ENCODE results near the gene ATP13A5. TPM values are rescaled to one million over a fixed set of nuclear protein-coding genes. Genes with fewer than 3 reads are reported as not detected.

The ATP13A5 gene
- total RNA-seq, 1 donor from 2014 or later = not detected

DNA sequence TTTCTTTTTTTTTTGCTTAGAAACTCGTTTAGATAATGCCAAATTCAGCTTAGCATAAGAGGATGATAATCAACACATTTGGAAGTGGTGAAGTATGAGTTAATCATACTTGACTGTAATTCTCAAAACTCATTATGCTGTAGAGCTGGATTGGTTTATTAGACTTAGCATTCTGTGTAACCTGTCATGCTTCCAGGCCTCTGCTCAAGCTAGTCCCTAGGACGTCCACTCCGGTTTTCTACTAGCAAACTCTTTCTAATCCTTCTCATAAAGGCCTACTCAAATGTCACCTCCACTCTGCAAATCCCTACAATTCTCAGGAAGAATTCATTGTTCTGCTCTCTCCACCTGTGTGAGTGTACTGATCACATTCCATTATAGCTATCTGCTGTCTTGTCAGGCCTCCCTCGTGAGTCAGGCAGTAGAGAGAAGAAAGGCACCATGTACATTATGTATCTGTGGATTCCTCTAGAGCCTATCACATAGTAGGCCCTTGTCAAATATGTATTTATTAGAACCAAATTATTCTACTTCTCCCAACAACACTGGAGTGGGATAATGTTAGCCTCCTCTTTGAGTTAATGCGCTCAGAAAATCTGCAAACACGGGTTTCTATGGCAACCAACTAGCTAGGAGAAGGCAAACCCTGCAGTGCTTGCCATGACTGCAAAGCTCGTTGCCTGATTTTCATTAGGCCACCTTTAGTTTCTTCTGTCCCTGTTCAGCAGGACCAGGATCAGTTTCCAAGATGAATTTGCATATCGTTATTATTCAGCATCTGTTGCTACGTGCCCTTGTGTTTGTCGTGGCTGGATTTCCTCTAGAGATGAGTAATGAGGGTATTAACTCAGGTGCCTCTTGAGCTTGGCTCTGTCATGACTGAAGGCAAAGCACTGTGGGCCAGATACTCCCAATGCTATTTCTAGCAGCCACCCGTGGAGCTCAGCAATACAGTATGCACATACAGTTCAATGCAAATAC lies 30.7 kb downstream of the ATP13A5 start:
- no peak for DNase-seq

DNA sequence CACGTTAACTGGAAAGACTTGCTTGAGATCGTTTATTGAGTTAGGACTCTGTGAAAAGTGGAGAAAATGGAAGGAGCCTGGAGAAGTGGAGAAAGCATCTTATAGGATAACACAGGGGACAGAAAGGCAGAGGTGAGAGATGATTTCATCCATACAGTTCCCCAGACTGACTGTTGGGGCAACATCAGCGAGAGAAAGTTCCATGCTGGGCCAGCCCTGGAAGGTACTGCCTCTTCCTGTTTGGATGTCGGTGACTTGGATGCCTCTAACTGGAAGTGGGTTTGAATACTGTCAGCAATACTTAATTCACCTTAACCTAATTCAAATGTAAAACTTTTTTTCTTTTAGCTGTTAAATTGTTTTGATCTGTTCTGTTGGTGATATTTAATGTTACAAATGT lies 32.3 kb downstream of the ATP13A5 start:
- no peak for DNase-seq

DNA sequence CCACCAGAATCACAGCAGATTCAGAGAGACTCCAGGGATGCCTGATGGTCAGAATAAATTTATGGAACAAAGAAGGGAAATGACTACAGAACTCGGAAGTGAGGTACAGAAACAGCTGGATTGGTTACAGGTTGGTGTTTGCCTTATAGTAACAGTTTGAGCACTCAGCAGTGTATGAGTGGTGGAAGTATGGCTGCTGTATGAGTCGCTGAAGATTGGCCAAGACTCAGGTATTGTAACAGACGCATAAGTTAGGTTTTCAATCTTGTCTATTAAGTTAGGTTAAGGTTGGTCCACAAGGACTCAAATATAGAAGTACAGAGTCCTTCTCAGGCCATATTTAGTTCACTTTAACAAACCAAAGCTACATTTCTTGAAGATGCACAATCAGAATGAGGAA lies 33.1 kb downstream of the ATP13A5 start:
- no peak for DNase-seq

DNA sequence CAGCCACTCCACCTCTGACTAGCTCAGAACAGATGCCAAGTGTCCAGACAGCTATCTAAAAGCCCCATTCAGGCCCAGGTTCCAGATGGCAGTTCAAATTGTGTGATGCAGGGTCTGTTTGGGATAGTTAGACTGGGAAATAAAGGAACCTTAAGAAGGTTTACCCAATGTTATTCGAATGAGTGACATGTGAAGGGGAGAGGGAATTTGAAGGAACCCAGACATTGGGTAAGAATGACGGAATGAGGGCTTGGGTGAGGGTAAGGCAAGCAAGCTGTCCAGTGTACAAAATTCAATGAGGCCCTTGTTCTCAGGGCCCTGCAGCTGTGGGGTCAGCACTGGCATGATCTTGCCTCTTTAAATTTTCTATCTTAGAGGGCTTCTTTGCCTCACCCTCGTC lies 34.1 kb downstream of the ATP13A5 start:
- DNase-seq = no peak

DNA sequence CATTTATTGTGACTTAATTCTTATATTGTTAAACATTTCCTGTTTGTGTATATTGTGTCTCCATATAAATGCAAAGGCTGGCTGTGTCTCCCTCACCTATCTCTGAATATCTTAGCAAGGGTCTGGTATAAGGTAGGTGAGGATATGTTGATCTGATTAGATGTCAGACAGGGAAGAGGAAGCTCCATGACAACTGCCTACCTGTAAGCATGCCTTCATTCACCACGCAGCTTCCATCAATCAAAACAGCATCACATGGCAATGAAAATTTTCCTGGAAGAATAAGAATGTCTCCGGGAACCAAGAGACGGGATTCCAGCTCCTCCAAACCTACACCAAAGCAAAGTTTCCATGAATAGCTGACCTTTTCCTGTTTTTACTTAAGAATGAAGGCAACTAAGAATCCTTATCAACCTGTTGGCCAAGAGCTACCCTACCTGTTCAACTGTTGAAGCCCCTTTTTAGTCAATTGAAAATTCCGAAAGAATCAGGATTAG lies 34.8 kb downstream of the ATP13A5 start:
- DNase-seq = no peak

DNA sequence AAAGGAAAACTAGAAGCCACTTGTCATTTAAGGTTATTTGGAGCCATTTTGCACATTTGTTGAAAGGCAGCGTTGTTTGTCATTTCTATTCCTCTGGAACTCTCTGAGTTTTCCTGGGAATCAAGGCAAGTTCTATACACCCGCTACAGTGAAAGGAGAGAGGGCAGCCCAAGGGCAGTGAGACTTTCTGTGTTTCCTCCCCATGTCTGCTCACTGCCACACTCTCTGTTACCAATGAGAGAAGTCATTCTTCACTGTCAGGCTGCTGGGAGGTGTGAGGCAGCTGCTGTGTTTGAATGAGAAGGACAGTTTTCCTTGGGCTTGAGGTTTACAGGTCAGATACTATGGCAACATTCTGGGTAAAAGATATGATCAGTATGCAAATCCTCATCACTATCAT lies 36.0 kb downstream of the ATP13A5 start:
- no peak for DNase-seq

DNA sequence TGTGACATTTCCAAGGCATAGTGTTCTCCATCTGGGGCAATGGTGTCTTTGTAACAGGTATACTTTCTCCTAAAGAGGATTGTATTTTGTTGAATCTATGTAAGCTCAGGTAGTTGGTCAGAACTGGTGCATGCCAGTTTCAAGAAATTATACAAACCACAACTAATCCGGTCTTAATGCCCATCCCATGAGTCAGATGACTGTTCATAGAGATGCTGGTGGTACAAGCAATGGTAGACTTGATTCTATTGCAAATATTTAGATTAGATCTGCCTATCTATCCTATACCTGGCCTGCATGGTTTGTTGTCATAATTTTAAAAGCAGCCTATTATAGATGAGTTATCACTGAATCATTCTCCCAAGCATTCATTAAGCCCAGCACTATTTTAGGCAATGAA lies 43.5 kb downstream of the ATP13A5 start:
- DNase-seq = no peak

DNA sequence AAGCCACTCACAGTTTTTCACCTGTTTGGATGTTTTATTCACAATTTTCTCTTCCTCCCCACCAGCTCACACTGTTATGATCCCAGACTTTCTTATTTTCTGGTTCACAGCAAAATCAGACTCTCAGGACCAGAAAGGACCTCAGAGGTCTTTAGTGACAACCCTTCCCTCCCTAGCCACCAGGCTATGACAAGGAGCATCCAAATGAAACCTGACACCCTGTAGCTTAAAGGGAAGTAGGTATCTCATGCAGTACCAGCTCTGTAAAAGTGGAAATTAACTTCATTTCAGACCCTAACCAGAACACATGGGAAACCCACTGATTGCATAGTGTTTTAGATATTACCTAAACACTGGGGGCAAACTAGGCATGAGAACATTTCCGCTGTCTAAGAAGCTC lies 45.3 kb downstream of the ATP13A5 start:
- no peak for DNase-seq

DNA sequence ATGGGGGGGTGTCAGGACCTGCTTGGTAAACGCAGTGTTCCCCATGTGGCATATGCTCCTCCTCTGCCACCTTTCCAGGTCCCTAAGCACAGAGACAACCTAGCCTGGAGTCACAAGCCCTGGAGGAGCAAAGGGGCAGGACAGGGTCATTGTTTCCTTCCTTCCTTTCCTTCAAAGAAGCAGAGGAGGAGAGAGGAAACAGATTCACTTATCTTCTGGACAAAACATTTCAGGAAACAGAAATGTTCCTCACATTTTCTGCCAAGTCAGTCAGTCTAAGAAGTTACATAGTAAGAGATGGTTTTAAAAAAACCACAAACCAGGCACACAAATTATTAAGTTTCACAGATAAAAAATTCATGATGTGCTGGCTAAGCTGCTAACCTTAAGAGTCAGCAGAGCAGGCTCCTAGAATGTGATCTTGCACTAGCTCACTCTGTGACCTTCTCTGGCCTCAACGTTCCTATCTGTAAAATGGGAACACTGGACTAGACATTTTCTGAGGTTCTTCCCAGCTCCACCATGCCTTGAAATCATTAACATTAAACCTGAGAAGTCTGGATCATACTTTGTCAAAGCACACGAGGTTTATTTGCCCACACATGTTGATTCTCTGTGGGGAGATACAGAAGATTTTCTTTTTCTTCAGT lies 47.9 kb downstream of the ATP13A5 start:
- DNase-seq = no peak

DNA sequence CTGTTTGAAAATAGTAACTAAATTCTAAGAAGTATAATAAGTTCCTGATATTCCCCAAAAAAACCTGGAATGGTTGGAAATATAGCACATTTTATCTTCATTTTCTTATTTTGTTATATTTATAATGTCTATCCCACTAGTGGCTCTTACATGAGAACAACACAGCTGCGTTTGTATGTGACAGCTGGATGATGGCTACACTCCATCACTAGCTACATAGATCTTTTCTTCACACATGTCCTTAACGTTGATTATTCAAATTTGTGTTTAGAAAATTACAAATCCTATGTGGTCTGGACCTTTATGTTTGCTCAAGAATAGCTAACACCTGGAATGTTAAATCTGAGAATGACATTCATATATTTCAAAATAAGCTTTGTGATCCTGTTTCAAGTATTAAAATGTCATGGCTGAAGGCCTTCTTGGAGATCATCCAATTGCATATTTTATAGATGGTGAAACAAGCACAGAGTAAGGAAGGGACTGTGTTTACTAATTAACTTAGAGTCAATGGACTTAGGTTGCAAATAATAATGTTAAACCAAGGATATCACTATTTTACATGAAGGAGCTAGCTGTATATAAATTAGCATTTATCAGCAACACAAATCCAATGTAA lies 60.8 kb downstream of the ATP13A5 start:
- no peak for DNase-seq

DNA sequence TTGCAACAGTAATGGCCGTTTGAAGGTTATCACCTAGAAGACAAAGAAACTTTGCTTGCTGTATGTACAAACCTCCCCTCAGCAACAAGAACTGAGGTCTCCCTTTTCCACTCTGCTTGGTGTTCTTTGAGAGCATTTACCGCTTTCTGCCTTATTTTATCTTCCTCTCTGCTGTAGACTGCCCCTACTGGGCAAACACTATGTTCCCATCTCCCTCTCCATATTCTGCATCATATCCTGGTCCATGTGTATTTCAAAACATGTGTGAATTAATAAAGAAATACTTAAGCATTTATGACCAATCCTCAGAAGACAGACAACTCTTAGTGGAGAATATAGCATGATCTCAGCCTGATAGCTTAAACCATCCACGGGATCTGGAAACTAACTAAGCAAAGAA lies 64.4 kb downstream of the ATP13A5 start:
- DNase-seq = no peak

DNA sequence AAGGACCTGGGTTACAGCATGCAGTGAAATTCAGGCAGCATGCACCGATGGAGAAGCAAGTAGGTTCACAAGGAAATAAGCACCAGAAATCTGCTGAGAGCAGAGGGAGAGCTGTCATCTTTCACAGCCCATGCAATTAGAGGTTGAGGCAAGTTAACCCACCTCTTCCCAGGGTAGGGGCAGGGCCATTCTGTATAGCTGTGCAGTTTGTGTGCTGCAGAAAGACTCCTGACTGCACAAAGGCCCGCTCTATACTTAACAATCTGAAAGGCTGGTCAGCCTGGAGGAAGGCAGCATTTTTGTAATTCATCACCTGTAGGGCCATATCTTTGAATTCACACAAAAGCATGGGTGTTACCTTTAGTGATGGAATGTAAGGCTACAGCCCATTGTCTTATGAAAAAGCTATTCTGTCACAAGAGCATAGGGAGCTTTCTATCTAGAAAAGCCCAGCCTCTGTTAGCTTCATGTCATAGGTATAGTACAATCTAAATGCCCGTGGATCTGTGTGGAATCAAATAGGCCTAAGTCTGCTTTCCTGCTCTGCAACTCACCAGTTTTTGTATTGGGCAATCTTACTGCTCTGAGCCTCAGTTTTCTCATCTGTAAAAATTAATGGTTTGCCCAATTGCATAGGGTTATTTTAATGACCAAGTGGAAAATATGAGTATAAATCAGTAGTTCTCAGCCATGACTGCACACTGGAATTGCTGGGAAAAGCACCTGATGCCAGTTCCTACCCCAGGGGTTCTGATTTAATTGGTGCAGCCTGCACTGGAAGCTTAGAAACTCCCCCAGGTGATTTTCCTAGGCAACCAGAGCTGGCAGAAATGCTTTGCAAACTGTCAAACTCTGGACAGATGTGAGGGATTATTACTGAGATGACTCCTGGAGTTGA lies 65.2 kb downstream of the ATP13A5 start:
- no peak for DNase-seq

DNA sequence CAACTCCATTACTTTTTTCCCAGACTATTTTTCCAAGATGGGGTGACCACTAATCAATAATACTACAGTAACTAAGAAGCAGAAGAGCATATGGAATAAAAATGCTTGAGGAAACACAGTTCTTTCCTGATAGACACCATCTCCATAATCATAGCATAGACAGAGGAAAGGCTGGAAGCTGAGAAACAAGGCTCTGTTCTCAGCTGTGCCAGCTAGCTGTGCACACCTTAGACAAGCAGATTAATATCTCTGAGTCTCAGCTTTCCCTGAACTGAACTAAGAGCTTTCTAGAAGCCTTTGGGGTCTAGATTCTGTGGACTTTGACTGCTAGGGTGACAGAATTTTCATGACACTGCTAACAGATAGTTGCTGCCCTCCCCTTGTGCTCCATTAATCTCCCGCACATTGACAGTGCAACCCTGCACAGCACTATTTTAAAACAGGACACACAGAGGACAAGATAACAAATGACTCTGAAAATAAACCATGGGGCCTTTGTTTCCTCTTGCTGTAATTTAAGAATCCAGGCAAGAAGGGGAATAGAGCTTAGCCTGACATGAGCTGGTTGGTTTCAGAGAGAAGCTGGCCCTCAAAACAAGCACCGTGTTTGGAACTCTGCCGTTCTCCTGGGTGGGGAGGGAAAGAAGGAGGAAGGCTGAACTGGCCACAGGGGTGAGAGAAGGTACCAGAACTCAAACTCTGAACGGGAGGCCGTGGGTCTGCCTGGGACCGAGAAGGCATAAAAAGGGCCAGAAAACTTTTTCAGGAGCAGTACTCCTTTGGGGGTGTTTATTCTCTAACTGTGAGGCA lies 67.4 kb downstream of the ATP13A5 start:
- DNase-seq = no peak

DNA sequence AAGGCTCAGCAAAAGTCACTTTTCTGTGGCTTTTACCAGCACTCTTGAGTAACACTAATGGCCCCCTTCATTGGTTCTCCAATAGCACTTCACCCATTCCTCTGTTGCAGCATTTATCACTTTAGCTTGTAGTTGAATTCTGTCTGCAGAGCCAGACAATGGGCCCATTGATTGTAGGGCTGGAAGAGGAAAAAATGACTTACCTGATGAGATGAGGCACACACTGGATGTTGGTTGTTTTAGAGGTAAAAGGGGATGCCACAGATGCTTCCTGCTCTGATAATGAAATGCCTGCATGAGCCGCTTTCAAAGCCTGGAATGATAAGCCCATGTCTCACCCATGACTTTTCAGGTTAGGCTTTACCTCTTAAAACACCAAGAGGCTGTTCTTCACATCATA lies 73.2 kb downstream of the ATP13A5 start:
- DNase-seq = no peak

DNA sequence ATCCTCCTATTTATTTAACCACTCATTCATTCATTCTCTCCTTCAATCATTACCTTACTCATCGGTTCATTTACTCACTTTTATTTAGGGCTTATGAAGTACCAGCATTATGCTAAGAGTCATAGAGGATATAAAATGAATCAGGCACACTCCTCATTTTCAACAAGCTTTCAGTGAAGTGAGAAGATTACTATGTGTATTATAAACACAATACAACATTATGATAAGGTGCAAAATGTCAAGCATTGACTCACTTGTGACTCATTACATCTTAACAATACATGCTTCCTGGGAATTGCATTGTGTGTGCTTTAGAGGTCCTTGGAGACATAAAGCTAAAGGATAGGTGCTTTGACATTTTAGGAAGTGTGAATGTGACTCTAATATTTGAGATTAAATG lies 77.1 kb downstream of the ATP13A5 start:
- DNase-seq = peak; percentile 48

DNA sequence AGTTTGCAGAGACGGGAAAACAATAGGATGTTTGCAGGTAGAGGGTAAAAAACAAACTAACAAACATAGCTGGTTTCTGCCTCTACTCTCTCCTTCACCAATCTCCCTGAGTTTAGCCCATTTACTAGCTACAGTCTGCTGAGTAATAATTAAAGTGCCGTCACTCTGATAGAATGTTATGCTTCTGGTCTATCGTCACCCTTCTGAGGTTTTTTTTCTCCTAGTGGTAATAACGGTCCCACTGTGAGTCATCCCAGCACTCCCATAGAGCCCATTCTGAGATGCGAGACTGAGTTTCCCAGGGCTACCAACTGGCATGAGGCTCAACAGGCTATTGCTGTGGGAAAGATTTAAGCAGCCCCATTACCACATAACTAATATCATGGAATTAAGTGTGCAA lies 81.1 kb downstream of the ATP13A5 start:
- DNase-seq = no peak

DNA sequence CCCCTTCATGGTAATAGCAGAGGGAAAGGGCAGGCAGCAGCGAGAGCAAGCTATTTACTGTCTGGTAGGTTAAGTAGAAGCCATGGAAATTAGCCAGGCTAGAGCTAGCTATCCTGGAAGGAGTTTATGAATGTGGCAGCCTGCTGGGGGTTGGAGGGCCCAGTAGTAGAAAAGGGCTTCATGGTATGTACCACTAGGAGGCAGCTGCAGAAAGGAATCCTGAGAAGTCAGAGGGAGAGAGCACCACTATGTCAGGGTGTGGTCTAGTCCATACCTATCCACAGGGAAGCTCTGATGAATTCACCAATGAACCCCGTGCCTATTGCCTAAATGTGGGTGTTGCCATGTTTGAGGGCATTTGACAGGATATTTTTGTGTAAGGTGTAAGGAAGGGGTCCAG lies 82.6 kb downstream of the ATP13A5 start:
- no peak for DNase-seq

DNA sequence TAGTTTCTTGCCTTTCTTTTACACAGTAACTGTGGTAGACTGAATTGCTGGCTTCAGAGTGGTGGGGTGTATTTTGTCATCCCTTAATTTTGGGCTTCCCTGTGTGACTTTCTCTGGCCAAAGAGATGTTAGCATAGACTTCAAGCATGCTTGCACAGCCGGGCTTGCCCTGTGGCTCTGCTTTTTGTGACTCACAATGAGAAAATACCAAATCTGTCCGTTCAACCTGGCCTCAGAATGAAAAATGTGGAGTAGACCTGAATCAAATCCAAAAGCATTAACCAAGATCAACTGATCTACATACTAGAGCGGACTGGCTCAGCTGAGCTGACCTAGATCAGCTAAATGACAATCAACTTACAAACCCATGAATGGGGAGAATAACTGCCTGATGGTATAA lies 86.2 kb downstream of the ATP13A5 start:
- no peak for DNase-seq

DNA sequence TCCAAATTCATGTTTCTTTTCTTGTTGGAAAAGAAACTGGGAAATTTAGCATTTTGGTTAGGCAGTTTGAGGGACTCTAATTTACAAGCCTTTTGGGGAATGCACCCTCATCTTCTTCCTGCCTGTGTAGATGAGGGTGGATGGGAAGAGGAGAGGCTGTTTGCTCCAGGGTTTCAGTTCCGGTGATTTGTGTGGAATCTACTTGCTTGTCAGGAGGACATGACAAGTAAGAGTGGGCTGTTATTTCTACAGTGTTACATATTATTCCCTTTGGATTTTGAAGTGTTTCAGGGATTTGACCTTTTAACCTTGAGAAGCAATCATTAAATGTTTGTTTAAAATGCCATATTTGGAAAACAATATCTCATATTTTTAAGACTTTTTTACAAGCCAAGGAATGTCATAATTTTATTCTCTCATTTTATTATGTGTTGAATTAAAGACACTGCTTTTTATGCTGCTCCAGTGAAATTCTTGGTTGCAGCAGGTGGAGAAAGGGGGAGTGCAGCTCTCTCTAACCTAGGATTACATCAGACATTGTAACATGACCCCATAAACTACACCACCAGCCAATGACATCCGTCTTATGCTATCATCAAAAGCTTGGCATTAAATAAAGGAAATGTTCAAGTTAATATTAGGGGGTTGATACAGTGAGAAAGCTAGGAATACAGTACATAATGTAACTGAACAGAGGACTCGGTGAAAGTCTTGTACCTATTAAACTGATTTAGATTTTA lies 107.3 kb downstream of the ATP13A5 start:
- no peak for DNase-seq

DNA sequence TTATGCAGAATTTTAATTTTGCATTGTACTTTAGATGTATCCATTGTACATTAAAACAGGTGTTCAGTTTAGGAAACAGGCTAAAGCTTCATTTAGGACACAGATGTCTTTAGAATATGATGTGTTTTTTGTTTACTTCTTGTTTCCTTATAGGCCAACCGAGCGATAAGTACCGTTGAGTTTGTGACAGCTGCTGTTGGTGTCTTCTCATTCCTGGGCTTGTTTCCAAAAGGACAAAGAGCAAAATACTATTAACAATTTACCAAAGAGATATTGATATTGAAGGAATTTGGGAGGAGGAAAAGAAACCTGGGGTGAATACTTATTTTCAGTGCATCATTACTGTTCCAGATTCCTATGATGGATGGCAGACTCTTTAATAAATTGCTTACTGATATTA lies 108.1 kb downstream of the ATP13A5 start:
- no peak for DNase-seq
